Measurements from ENCODE around the gene GBP2.
"Not testable (repeated sequence)": the region's sequence is repeated elsewhere in the genome, so short reads cannot be mapped to it uniquely, and the experiment has no call there.

The GBP2 gene

GRCh38 chr1:89146721-89147120 is 20.8 kb upstream of the GBP2 start:
- no peak for DNase-seq
- no peak overlapping the region for H3K27ac Mint-ChIP-seq
- H3K27me3 Mint-ChIP-seq, result no peaks in the 10 kb centered on the region
- peaks cover 12% of the 10 kb centered on the region for H3K4me1 Mint-ChIP-seq (ENCODE audit: low read depth)
- no peaks in the 10 kb centered on the region for H3K36me3 Mint-ChIP-seq (ENCODE audit: low read depth)
- H3K9me3 Mint-ChIP-seq, result no peaks in the 10 kb centered on the region
- H3K4me3 Mint-ChIP-seq, result no peak overlapping the region

GRCh38 chr1:89143484-89143883 is 17.6 kb upstream of the GBP2 start:
- DNase-seq, result no peak
- Mint-ChIP-seq H3K4me3 (no peak overlapping the region), H3K36me3 (ENCODE audit: low read depth) (no peaks in the 10 kb centered on the region), H3K9me3 (peaks cover 5% of the 10 kb centered on the region), H3K27ac (no peak overlapping the region), H3K27me3 (no peaks in the 10 kb centered on the region), H3K4me1 (ENCODE audit: low read depth) (peaks cover 20% of the 10 kb centered on the region)

GRCh38 chr1:89142160-89142559 is 16.2 kb upstream of the GBP2 start:
- H3K27ac Mint-ChIP-seq, result no peak overlapping the region
- peaks cover 20% of the 10 kb centered on the region for H3K4me1 Mint-ChIP-seq (ENCODE audit: low read depth)
- no peaks in the 10 kb centered on the region for H3K36me3 Mint-ChIP-seq (ENCODE audit: low read depth)
- no peak overlapping the region for H3K4me3 Mint-ChIP-seq
- DNase-seq, result no peak
- peaks cover 9% of the 10 kb centered on the region for H3K9me3 Mint-ChIP-seq
- H3K27me3 Mint-ChIP-seq, result no peaks in the 10 kb centered on the region

GRCh38 chr1:89133747-89134146 is 7.8 kb upstream of the GBP2 start:
- DNase-seq, result no peak
- Mint-ChIP-seq H3K27me3 (no peaks in the 10 kb centered on the region), H3K9me3 (peaks cover 13% of the 10 kb centered on the region), H3K36me3 (ENCODE audit: low read depth) (peaks cover 1% of the 10 kb centered on the region), H3K27ac (no peak overlapping the region), H3K4me1 (ENCODE audit: low read depth) (peaks cover 19% of the 10 kb centered on the region), H3K4me3 (no peak overlapping the region)

GRCh38 chr1:89130716-89131115 is 4.8 kb upstream of the GBP2 start:
- Mint-ChIP-seq H3K4me3 (no peak overlapping the region), H3K27me3 (no peaks in the 10 kb centered on the region), H3K36me3 (ENCODE audit: low read depth) (peaks cover 11% of the 10 kb centered on the region), H3K4me1 (ENCODE audit: low read depth) (peaks cover 41% of the 10 kb centered on the region), H3K27ac (no peak overlapping the region), H3K9me3 (peaks cover 9% of the 10 kb centered on the region)
- no peak for DNase-seq

- H3K4me3 Mint-ChIP-seq, result no peak overlapping the region
- no peak for DNase-seq
- H3K27ac Mint-ChIP-seq, result peak overlapping the region; percentile 97
- H3K27me3 Mint-ChIP-seq, result no peaks in the 10 kb centered on the region
- peaks cover 6% of the 10 kb centered on the region for H3K9me3 Mint-ChIP-seq
- peaks cover 19% of the 10 kb centered on the region for H3K36me3 Mint-ChIP-seq (ENCODE audit: low read depth)
- H3K4me1 Mint-ChIP-seq (ENCODE audit: low read depth), result peaks cover 41% of the 10 kb centered on the region
Measured at GRCh38 chr1:89129911-89130310, 4.0 kb upstream of the GBP2 start.

- H3K9me3 Mint-ChIP-seq, H3K27me3 Mint-ChIP-seq, DNase-seq: not testable (repeated sequence)
- peak overlapping the region; percentile 74 for H3K4me3 Mint-ChIP-seq
- H3K27ac Mint-ChIP-seq, result peak overlapping the region; percentile 100
- H3K4me1 Mint-ChIP-seq (ENCODE audit: low read depth), result peaks cover 50% of the 10 kb centered on the region
- H3K36me3 Mint-ChIP-seq (ENCODE audit: low read depth), result peaks cover 38% of the 10 kb centered on the region
Measured at GRCh38 chr1:89128003-89128458, 2.1 kb upstream of the GBP2 start.

GRCh38 chr1:89126602-89127565 is 970 bp upstream of the GBP2 start:
- DNase-seq, result peak; percentile 82
- Mint-ChIP-seq H3K36me3 (ENCODE audit: low read depth) (peaks cover 50% of the 10 kb centered on the region), H3K27ac (peak overlapping the region; percentile 100), H3K4me3 (peak overlapping the region; percentile 96), H3K4me1 (ENCODE audit: low read depth) (peaks cover 62% of the 10 kb centered on the region)
- not testable (repeated sequence) for H3K27me3 Mint-ChIP-seq, H3K9me3 Mint-ChIP-seq

- no peak for DNase-seq
- peaks cover 66% of the 10 kb centered on the region for H3K4me1 Mint-ChIP-seq (ENCODE audit: low read depth)
- peaks cover 3% of the 10 kb centered on the region for H3K9me3 Mint-ChIP-seq
- peak overlapping the region; percentile 100 for H3K27ac Mint-ChIP-seq
- no peaks in the 10 kb centered on the region for H3K27me3 Mint-ChIP-seq
- H3K4me3 Mint-ChIP-seq, result peak overlapping the region; percentile 96
- peaks cover 62% of the 10 kb centered on the region for H3K36me3 Mint-ChIP-seq (ENCODE audit: low read depth)
Measured at GRCh38 chr1:89125240-89125912, 538 bp downstream of the GBP2 start.

GRCh38 chr1:89121641-89122040 is 4.3 kb downstream of the GBP2 start:
- no peak for DNase-seq
- H3K9me3 Mint-ChIP-seq, result no peaks in the 10 kb centered on the region
- peak overlapping the region; percentile 70 for H3K27ac Mint-ChIP-seq
- no peaks in the 10 kb centered on the region for H3K27me3 Mint-ChIP-seq
- H3K4me3 Mint-ChIP-seq, result peak overlapping the region; percentile 37
- peaks cover 39% of the 10 kb centered on the region for H3K4me1 Mint-ChIP-seq (ENCODE audit: low read depth)
- H3K36me3 Mint-ChIP-seq (ENCODE audit: low read depth), result peaks cover 54% of the 10 kb centered on the region

GRCh38 chr1:89114662-89115061 is 11.3 kb downstream of the GBP2 start:
- no peaks in the 10 kb centered on the region for H3K27me3 Mint-ChIP-seq
- peaks cover 43% of the 10 kb centered on the region for H3K4me1 Mint-ChIP-seq (ENCODE audit: low read depth)
- no peak for DNase-seq
- no peak overlapping the region for H3K4me3 Mint-ChIP-seq
- H3K27ac Mint-ChIP-seq, result peak overlapping the region; percentile 31
- H3K9me3 Mint-ChIP-seq, result no peaks in the 10 kb centered on the region
- H3K36me3 Mint-ChIP-seq (ENCODE audit: low read depth), result no peaks in the 10 kb centered on the region

GRCh38 chr1:89112871-89113613 is 12.9 kb downstream of the GBP2 start:
- H3K27ac Mint-ChIP-seq, result peak overlapping the region; percentile 48
- peaks cover 43% of the 10 kb centered on the region for H3K4me1 Mint-ChIP-seq (ENCODE audit: low read depth)
- no peaks in the 10 kb centered on the region for H3K36me3 Mint-ChIP-seq (ENCODE audit: low read depth)
- no peaks in the 10 kb centered on the region for H3K27me3 Mint-ChIP-seq
- no peaks in the 10 kb centered on the region for H3K9me3 Mint-ChIP-seq
- DNase-seq, result no peak
- no peak overlapping the region for H3K4me3 Mint-ChIP-seq

GRCh38 chr1:89104687-89105086 is 21.2 kb downstream of the GBP2 start:
- Mint-ChIP-seq H3K9me3 (peaks cover 15% of the 10 kb centered on the region), H3K27me3 (no peaks in the 10 kb centered on the region), H3K36me3 (ENCODE audit: low read depth) (peaks cover 8% of the 10 kb centered on the region), H3K4me3 (no peak overlapping the region), H3K4me1 (ENCODE audit: low read depth) (peaks cover 43% of the 10 kb centered on the region), H3K27ac (peak overlapping the region; percentile 81)
- no peak for DNase-seq

GRCh38 chr1:89104147-89104546 is 21.8 kb downstream of the GBP2 start:
- Mint-ChIP-seq H3K4me1 (ENCODE audit: low read depth) (peaks cover 43% of the 10 kb centered on the region), H3K36me3 (ENCODE audit: low read depth) (peaks cover 8% of the 10 kb centered on the region), H3K9me3 (peaks cover 15% of the 10 kb centered on the region), H3K27ac (peak overlapping the region; percentile 81), H3K4me3 (no peak overlapping the region), H3K27me3 (no peaks in the 10 kb centered on the region)
- DNase-seq, result no peak
